Measurements from ENCODE around the gene MMP23B.

DNA sequence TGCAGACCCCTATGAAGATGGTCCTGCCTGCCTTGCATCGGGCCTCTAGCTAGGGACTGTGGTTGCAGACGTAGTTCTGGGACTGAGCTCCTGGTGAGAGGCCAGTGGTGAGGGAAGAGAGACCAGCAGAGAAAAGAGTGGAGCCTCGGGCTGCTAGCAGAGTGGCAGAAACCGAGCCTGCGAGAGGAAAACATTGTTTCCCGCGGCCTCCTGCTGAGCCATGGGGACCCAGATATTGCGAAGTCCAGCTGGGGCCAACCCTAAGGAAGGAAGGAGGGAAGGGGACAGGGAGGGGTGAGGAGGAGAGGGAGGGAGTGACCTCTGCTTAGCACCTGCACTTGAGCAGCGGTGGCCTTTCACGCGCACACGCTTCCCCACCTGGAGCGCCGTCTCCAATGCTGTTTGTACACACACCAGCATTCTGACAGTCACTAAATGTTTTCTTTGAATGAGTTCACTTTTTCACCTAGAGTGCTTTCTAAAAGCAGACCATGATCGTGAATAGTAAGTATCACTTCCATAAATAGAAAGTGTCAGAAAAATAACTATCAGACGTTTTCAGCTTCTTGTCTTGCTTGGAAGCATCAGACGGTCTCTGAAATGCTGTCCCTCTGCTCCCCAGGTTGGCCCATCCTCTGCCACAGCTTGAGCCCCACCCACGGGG lies 29.5 kb upstream of the MMP23B start:
- TF ChIP-seq TAF1 (IDR thresholded peaks at IDR 0.05; ENCODE audit: borderline replicate concordance, low read depth, low read length) = no peak
- no peak for TF ChIP-seq POLR2AphosphoS5 (IDR thresholded peaks at IDR 0.05; ENCODE audit: low read depth, low read length)
- TF ChIP-seq POLR2A (IDR thresholded peaks at IDR 0.05; ENCODE audit: low read depth, low read length) = no peak
